HG03280 (cell line): ENCODE data around the gene OSBP2.

ENCODE experiments used
- ATAC-seq: cut with Tn5 transposase; IDR thresholded peaks from one replicate; pipeline ENCODE4 v1.9.1; 2021; ENCODE audit warnings: mild to moderate bottlenecking, moderate library complexity; ENCODE audit not compliant: unreplicated experiment

The OSBP2 gene

GRCh38 chr22:30802202-30803166, 107.8 kb downstream of the OSBP2 start:
- no peak for ATAC-seq

GRCh38 chr22:30803679-30804078, 109.0 kb downstream of the OSBP2 start:
- no peak for ATAC-seq

DNA sequence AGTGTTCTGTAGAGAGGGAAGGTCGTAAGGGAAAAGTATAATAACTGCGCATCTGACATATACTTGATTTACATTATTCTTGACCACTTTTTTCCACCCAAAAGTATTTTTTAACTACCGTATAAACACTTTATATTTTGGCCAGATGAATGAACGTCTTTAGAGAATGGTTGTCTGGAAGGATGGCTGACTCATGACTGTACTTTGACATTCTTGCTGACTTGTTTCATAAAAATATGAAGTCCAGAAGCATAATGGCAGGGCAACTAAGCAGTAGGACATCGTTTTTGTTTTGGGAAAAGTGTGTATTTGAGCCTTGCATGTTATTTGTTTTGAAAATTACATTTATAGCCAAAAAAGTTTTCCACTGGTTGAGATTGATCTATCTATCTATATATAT, 110.0 kb downstream of the OSBP2 start:
- no peak for ATAC-seq

- no peak for ATAC-seq
Observed at GRCh38 chr22:30806391-30806861, 111.8 kb downstream of the OSBP2 start.

GRCh38 chr22:30809086-30809485, 114.4 kb downstream of the OSBP2 start:
- no peak for ATAC-seq

DNA sequence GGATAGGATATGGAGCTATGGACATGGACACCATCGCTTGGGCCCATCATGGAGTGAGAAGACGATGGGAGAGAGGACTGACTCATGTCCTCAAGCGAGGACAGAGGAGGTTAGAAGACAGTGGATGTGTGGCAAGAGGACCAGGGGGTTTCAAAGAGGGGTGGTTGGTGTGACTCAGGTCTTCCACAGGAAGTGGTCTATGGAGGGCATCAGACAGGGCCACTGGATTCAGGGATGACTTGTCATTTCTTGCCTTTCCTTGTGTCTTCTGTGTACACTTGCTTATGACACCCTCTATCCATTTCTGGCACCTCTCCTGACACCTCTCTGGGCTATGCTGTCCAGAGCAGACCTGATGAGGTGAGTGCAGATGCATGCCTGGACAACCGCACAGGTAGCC, 115.4 kb downstream of the OSBP2 start:
- ATAC-seq, result no peak

GRCh38 chr22:30813936-30814335, 119.3 kb downstream of the OSBP2 start:
- ATAC-seq, result no peak

DNA sequence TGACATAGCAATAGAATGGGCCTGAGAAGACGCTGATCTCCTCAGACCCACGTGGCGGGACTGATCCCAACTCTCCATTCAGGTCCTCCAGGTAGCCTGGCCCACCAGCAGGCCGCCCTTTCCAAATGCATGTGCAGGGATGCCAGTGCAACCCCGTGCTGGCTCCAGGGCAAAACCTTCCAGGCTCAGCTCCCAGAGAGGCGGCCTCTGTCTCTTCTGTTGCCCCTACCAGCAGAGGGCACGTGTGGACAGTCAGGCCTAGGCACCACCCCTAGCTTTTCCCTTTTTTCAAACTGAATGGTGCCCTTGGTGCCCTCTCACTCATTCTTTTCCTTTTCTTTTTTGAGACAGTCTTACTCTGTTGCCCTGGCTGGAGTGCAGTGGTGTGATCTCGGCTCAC, 121.7 kb downstream of the OSBP2 start:
- no peak for ATAC-seq

DNA sequence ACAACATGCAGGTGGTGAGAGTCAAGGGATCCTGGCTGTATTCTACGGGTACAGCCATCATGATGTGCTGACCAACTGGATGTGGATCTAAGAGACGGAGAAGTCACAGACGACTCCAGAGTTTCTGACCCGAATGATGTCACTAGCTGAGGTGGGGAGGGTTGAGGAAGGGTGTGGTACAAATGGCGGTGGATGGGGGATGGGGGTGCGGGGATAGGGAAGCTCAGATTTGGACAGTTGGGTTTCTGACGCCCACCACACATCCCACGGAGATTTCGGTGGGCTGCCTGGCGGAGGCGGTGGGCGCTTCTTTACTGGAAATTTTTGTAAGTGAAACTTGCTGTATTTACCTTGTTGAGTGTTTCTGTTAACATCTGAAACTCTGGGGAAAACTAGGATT, 126.7 kb downstream of the OSBP2 start:
- ATAC-seq, result no peak

DNA sequence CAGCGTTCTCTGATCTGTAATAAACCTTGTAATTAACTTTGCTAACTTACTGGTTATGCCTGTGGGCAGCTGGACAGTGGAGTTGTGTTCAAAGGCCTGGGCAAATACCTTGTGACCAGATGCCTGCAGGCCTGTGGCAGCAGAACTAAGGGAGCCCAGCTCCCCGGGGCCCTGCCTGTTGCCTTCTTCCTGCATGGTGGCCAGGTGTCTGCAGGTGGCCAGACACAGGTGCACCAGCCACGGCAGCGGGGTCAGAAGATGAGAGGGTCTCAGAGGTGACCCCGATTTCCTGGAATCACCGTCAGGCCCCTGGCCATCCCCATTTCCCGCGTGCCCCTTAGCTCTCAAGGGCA, 127.2 kb downstream of the OSBP2 start:
- ATAC-seq, result no peak

GRCh38 chr22:30822216-30823014, 127.7 kb downstream of the OSBP2 start:
- no peak for ATAC-seq

DNA sequence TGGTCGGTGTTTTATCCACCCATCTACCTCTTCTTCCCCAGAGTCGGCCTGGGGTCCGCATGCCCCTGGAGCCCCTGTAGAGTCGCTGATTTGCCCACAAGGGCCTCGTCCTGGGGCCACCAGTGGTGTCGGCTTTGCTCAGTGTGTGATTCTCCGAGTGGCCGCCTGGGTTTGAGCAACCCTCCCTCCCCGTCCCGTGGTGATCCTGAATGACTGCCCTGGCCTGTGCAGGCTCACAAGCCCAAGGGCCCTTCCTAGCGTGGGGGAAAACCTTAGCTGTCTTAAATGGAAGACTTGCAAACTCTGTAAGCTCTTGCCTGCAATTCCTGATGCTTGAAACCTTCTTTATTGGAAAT, 128.3 kb downstream of the OSBP2 start:
- ATAC-seq, result no peak

DNA sequence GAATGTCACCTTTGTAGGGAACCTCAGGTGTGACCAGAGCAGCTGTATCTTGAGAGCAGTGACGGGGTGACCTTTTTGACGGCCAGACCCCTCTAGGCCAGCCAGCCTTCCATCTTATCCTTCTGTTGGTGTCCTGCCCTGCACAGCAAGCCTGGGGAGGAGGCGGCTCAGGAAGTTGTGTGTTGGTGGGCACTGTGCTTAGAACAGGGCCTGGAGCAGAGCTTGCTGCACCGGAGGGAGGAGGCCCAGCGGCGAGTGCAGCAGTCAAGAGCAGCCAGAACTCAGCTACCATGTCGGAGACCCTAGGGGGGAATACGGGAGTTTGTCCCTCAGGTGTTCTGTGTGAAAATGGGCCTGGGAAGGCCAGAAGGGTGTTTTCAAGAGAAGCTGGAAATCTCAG, 129.4 kb downstream of the OSBP2 start:
- ATAC-seq, result no peak

DNA sequence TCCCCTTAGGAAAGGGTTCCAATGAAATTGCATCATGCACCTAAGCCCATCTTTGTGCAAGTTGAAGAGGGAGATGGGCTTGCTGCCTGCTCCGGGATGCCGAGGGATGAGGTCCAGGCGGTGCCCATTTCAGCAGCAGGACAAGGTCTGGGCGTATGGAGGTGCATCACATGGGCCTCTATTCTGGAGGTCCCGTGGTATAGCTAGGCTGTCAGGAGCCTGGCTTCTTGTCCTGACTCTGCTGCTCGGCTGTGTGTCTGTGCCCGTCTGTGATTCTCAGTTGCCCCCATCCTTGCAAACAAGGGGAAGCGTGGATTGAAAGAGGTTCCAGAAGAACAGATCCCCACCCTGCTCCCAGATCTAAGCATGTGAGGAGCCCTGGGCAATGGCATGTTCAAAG, 130.0 kb downstream of the OSBP2 start:
- ATAC-seq, result no peak

GRCh38 chr22:30825711-30826505, 131.2 kb downstream of the OSBP2 start:
- ATAC-seq, result no peak

GRCh38 chr22:30826670-30827355, 132.1 kb downstream of the OSBP2 start:
- no peak for ATAC-seq

- ATAC-seq, result no peak
Observed at GRCh38 chr22:30827646-30828045, 133.0 kb downstream of the OSBP2 start.

- ATAC-seq, result no peak
Observed at GRCh38 chr22:30828187-30829155, 133.8 kb downstream of the OSBP2 start.

DNA sequence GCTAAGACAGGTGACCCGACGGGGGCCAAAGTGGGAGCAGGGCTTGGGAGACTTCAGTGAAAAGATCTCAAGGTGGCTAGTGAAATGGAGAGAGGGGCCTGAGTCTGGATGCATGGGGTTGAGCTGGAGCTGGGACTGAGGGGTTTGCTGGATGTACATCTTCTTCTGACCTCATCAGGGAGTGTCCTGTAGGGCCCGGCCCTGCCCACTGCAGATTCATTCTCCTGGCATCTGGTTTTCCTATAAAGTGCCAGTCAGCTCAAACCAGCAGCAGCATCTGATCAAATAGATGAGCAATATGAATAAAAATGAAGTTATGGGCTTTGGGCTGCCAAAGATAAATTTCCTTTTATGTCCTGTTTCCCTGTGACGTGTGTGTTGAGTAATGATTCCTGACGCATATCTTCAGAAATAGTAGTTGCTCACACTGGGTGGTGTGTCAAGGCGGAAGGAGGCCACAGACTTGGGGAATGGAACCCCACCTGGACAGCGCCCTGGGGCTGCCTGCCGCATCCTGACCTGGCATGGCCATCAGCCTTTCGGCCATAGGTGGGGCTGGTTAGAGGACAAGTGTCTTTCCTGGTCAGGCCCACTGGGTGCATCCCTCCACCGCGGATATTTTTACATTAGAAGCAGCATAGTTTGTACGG, 135.4 kb downstream of the OSBP2 start:
- no peak for ATAC-seq
